Fibroblast of villous mesenchyme (primary cell): ENCODE results near the gene CEP55. TPM values are rescaled to one million over a fixed set of nuclear protein-coding genes. Genes with fewer than 3 reads are reported as not detected.
"Not testable (repeated sequence)": the region's sequence is repeated elsewhere in the genome, so short reads cannot be mapped to it uniquely, and the experiment has no call there.

Experiments
- DNase-seq: peaks from one replicate; pipeline ENCODE4 v3.0.0-alpha.2; 2010; ENCODE audit warnings: low read depth
- H3K4me3 ChIP-seq: 2 replicates; pipeline ENCODE4 v1.5.1; 2011; ENCODE audit warnings: low read depth, mild to moderate bottlenecking, low read length
- CTCF ChIP-seq: IDR thresholded peaks from 2 replicates; pipeline ENCODE4 v1.5.1; 2012; ENCODE audit warnings: low read depth, mild to moderate bottlenecking, low read length; ENCODE audit not compliant: insufficient read depth
- total RNA-seq: library from RNA; depleted of rRNA; stranded (reverse); fragments of >200 nt; gene quantifications from 2 replicates; pipeline ENCODE4 v1.2.3, GENCODE V29; 2012

The CEP55 gene
- total RNA-seq, 1 donor: 35.0 TPM

- no peak for DNase-seq
- TF ChIP-seq CTCF: no peak
- H3K4me3 ChIP-seq: no peak overlapping the region
Measured at GRCh38 chr10:93514521-93514920, 18.1 kb downstream of the CEP55 start.

DNA sequence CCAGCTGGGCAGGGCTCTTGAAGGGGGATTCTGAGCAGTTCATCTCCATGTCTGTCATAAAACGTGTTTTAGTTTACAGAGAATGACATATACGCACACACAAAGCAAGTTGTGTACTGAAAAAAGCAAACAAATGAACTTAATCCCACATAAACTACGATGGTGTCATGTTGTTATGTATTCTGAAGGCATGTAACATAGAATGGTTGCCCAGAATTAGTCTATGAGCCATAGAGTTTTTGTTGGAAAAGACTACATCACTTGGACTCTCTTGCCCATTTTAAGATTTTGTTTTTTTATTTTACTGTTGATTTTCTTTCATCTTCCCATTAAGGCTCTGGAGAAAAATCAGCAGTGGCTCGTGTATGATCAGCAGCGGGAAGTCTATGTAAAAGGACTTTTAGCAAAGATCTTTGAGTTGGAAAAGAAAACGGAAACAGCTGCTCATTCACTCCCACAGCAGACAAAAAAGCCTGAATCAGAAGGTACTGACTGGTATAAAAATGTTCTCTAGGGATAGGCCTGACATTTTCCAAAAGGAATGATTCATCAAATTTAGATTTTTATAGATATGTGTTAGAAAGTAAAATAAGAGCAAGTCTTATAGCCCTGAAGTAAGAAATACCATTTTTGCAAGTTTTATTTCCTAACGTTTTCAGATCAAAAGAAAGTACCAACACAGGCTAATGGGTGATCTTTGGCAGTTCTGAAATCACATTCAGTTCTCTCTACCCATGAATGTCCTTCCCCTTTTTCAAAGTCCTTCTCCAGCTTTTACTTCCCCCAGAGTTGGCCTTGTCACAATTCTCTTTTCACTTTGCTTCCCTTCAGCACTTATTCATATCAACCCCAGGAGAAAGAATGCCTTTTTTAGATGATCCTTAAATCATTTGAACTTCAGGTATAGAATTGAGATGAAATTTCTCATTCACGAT lies 18.9 kb downstream of the CEP55 start:
- no peak for TF ChIP-seq CTCF
- no peak for DNase-seq
- H3K4me3 ChIP-seq: no peak overlapping the region

GRCh38 chr10:93516006-93516380 lies 19.6 kb downstream of the CEP55 start:
- TF ChIP-seq CTCF: no peak
- no peak overlapping the region for H3K4me3 ChIP-seq
- peak; percentile 38 for DNase-seq

DNA sequence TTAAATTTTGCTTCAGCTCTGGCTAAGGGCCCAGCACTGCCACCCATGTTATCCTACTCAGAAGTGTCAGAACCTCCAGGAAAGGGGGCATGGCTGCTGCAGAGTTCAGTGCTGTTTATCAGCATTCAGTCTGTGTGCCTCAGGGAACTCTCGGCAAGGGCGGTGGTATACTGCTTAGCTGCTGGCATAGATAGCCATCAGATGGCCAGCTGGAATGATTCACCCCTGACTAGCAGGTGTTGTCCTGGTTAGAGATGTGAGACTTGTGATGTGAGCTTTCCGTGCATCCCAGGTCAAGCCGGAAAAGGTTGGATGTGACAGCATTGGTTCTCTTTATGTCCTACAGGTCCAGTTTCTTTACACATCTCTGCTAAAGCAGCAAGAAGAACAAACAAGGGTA lies 22.1 kb downstream of the CEP55 start:
- no peak overlapping the region for H3K4me3 ChIP-seq
- TF ChIP-seq CTCF: no peak
- DNase-seq: no peak

DNA sequence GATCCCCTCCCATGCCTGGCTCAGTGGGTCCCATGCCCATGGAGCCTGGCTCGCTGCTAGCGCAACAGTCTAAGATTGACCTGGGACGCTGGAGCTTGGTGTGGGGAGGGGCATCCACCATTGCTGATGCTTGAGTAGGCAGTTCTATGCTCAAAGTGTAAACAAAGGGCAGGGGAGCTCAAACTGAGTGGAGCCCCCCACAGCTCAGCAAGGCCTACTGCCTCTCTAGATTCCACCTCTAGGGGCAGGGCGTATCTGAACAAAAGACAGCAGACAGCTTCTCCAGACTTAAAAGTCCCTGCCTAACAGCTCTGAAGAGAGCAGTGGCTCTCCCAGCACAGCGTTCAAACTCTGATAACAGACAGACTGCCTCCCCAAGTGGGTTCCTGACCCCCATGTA lies 38.9 kb downstream of the CEP55 start:
- no peak for TF ChIP-seq CTCF
- DNase-seq: no peak
- no peak overlapping the region for H3K4me3 ChIP-seq

- not testable (repeated sequence) for H3K4me3 ChIP-seq, DNase-seq
Measured at GRCh38 chr10:93540871-93541270, 44.5 kb downstream of the CEP55 start.

- peak; percentile 95 for TF ChIP-seq CTCF
- peak overlapping the region; percentile 36 for H3K4me3 ChIP-seq
- peak; percentile 40 for DNase-seq
Measured at GRCh38 chr10:93541402-93542357, 45.3 kb downstream of the CEP55 start.
